ENCODE measurements around the gene L3HYPDH.
"Not testable (repeated sequence)": the region's sequence is repeated elsewhere in the genome, so short reads cannot be mapped to it uniquely, and the experiment has no call there.

L3HYPDH gene

GRCh38 chr14:59475709-59476108 lies 8.5 kb downstream of the L3HYPDH start:
- DNase-seq, result no peak

GRCh38 chr14:59474172-59474571 lies 10.0 kb downstream of the L3HYPDH start:
- DNase-seq, result no peak

DNA sequence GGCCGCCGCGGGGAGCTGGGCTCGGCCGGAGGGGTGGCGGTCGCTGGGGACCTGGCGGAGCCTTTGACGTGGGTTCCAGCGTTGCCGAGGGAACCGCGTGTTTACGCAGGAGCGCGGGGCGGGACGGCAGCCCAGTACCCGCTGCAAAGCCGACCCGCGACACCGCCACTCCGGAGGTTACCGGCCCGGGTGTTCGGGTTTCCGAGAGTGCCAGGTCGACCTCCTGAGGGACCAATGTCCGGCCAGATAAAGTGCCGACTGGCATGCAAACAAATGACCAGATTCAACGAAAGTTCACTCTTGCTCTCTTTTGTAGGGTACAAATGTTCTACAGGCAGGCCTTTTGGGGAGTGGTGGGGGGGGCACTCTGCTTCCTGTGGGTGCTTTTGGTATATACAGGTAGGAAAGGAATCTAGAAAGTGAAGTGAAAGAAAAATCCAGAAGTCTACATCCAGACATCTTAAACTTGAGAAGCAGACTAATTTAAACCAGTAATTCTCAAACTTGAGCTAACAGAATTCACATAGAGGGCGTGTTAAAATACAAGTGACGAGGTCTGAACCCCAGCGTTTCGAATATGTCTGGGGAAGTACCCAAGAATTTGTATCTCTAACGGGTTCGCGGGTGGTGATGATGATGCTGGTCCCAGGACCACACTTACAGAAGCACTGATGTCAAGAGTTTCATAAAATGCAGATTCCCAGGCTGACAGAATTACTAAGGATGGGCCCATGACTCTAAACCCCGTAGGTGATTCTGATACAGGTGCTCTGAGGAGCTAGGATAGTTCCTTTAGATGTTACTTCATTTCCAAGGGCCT lies 18.7 kb downstream of the L3HYPDH start, which contains the start of gene GPR135:
Gene GPR135 (minus strand): TSS at position 65 of the 820 bp plus-strand sequence. CDS start 154 bp downstream, outside the sequence.
- DNase-seq, result no peak

DNA sequence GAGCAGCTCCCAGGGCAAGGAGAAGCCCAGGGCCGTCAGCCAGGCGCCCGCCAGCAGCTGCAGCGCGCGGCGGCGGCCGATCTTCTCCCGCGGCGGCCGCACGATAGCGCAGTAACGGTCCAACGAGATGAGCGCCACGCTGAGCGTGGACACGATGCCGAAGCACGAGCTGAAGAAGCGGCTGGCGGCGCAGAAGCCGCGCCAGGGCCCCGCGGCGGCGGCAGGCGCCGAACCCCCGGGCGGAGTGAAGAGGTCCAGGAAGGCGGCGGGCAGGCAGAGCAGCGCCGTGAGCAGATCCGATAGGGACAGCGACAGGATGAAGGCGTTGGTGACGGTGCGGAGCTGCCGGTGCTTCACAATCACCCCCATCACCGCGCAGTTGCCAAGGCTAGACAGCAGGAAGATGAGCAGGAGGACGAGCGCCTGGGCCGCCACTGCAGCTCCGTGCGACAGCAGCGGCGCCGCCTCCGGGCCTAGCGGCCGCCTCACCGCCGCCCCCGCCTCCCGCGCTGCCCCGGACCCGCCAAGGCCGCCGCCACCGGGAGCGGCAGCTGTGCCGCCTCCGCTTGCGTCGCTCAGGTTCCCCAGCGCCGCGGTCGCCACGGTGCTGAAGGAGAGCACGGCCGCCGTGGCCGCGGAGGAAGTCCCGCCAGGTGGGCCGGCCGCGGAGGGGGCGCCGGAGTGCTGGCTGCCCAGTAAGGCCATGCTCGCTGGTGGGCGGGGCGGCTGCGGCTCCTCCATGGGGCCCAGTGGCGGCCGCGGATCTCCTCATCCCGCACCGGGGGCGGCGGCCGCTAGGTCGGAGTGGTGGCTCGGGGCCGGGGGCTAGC lies 19.5 kb downstream of the L3HYPDH start:
- DNase-seq, result no peak

DNA sequence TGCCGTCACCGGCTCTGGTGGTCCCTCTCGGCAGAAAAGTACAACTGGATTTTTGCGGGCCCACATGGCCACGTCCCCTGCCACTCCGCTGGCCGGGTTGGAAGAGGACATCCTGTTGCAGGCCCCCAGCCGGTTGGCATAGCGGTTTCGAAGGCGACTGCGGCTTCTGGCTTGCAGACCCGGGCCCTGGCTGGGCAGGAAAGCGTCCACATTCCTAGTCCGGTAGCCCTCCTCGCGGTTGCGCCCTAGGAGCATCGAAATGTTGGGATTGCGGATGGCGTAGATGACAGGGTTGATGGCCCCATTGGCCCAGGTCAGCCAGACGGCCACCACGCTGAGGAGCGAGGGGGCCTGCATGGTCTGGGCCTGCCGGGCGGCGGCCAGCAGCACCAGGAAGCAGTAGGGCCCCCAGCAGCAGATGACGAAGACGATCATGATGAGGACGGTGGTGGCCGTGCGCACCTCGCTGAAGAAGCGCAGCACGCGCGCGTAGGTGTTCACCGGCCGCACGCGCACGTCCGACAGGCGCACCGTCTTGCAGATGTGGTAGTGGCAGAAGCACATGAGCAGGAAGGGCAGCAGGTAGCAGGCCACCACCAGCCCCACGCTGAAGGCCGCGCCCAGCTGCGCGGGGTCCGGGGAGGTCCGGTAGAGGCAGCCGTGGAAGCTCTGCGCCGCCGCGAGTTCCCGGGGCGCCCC lies 20.3 kb downstream of the L3HYPDH start:
- no peak for DNase-seq

- DNase-seq, result no peak
These were observed 22.3 kb downstream of the L3HYPDH start for GRCh38 chr14:59461891-59462290.

DNA sequence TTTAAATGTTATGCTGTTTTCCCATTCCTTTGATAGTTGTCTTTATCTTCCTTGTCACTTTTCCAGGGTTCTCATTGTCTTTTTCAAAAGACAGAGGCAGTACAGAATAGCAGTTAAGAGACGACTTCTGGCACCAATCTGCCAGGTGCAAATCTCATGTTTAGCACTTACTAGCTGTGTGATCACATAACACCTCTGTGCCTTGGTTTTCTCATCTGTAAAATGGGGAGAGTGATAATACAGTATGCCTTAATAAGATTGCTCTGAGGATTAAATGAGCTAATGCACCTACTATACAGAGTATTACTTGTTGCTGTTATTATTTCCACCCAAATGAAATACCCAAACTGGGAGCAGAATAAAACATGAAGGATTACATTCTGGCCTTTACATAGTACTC lies 23.8 kb downstream of the L3HYPDH start:
- DNase-seq, result no peak

- no peak for DNase-seq
These were observed 25.7 kb downstream of the L3HYPDH start for GRCh38 chr14:59458486-59458885.

DNA sequence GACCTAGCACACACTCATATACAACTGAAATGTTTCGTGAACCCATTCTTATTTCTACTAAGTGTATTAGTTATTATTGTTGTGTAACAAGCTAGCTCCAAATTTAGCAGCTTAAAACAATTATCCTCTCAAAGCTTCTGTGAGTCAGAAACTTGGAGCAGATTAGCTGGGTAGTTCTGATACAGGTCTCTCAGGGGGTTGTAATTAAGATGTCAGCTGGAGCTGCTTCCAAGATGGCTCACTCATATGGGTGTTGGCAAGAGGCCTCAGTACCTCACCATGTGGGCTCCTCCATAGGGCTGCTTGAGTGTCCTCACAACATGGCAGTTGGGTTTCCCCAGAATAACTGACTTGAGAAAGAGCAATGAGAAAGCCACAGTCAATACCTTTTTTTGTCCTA lies 28.8 kb downstream of the L3HYPDH start:
- DNase-seq, result no peak

- DNase-seq, result no peak
These were observed 30.1 kb downstream of the L3HYPDH start for GRCh38 chr14:59454139-59454538.

DNA sequence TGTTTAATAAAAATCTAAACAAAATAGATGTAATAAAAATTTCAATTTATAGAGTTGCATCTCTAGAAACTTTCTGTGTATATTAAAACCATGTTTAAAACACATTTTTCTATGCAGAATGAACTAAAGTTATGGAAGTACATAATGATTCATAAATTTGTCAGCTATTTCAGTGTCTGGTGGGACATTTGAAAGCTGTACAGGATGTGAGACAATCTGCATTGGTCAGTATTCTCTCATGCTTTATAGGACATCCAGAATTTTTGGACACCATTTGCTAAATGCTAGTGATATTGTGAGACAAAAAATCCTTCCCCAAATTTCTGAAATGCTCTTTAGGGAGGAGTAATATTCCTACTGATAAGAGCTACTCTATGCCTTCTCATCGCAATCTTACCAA lies 32.4 kb downstream of the L3HYPDH start:
- no peak for DNase-seq

DNA sequence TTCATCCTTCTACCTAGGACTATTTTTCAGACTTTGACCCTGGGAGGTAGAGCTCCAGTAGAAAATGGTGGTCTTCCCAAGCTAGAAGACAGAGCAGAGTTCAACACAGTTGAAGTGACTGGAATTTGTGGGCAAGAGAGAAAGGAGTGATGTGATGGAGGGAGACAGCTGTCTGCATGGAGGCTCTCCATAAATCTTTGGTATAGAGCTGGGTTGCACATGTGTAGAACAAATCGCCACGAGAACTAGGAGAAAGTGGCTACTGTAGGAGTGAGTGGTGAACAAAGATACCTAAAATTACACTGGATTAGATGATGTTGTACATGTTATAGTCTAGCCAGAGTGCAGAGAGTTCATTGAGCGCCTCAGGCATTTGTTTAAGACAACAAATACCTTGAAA lies 33.5 kb downstream of the L3HYPDH start:
- no peak for DNase-seq

- DNase-seq, result not testable (repeated sequence)
These were observed 35.5 kb downstream of the L3HYPDH start for GRCh38 chr14:59448673-59449072.

DNA sequence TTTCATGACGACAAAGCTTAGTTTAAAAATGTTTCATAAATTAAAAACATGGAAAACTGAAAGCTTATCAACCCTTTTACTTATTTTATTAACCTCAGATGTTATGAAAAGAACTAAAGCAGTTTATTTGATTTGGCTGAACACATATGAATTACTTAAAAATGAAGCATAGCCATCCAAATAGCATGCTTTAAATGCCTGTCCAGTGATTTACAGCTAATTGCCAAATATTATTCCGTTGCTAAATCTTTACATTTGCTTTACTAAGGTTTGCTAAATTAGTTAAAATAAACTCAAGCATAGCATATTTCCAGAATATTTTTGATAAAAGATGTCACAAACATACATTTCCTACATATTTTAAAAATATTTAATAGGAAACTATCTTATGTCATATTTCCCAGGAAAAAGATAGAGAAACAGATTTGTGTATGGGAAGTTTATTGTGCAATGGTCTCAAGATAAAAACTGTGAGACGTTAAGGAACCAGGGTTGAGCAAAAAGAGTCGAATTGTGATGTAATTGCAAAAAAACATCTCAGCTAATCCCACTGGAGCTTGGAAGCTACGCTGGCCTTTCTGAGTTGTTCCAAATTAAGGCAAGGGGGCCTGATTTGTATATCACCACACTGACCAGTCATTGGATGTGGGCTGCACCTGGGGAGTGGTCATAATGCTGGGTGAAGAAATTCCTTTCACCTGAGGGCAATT lies 44.8 kb downstream of the L3HYPDH start:
- no peak for DNase-seq

GRCh38 chr14:59438195-59438647 lies 46.0 kb downstream of the L3HYPDH start:
- DNase-seq, result no peak

GRCh38 chr14:59435987-59436386 lies 48.2 kb downstream of the L3HYPDH start:
- no peak for DNase-seq

DNA sequence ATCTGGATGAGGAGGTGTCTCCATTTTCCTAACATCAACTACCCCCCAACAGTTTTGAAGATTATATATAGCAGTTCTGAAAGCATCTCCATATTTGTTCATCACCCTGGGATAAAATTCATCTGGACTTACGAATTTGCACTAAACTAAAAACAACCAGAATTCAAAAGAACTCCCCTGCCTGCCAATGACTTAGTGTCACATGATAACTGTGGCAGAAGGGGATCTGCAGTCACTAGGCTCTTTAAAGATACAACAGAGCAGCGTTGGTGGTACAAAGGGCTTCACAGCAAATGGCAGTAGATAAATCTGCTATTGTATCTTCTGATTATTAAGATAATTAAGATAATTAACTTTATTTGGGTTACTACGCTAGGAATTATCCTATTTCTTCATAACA lies 49.1 kb downstream of the L3HYPDH start:
- DNase-seq, result no peak

GRCh38 chr14:59429790-59430189 lies 54.4 kb downstream of the L3HYPDH start:
- DNase-seq, result no peak

DNA sequence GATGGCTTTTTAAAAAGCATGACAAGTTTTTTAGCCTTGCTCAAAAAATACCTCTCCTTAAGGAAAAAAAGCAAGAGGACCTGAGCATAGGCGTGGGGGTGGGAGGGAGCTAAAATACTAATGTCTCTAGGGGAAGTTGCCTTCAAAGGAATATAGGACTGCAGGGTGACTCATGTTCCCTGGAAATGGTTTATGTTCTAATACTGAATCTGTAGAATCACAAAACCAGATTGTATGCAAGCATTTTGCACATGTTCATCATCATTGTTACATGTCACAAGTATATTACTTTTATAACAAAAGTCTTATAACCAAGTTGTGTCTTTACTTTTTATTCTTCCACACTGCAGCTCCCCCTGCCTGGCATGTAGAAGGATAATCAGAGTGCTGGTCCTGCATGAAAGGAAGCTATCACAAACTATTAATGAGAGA lies 55.6 kb downstream of the L3HYPDH start:
- no peak for DNase-seq

DNA sequence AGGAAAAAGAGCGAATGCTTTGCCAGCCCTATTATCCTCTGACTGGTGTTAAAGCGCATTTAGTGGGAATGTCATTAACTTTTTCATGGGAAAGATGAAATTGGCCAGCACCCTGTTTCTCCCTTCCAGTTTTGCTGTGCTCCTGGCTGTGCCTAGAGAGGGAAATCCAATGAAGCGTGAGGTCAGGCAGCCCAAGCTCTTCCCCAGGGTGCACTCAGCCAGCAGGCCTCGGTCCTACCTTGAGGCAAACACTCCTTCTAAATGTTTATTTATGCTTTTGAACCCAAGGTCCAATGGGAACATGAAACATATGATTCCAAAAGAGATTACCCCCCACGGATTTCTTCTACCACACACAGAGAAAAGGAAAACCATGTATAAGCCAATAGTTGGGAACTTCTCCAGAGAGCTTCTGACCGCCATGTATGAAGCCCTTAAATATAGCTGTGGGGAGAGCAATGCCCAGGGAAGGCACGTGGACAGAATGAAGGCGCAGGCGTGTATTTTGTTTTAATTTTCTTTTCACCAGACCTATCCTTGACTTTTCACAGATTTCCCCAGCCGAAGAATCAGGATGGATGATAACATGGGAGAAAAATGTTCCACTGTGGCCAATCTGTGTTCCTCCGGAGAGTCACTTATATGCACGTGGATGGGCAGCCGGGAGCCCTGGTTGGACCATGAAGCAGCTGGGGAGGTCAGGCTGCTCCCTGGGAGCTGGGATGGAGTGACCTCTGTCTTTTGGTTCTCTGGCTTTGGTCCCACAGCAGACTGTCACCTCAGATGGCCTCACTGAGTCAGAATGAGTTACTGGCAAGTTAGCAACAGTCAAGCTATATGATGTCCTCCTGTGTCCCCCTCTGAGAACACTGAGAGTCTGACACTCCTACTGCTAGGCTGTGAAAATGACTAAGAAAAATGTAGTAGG lies 56.3 kb downstream of the L3HYPDH start:
- no peak for DNase-seq

GRCh38 chr14:59425322-59425935 lies 58.8 kb downstream of the L3HYPDH start:
- no peak for DNase-seq

All from NK-92 treated with Interleukin-12 subunit alpha and Interleukin-12 subunit beta, amount 100 ng/mL, for 24 hours (cell line).